Rectal smooth muscle tissue (tissue), 1 donor: Measurements from ENCODE around the gene IL1A.

ENCODE experiments used
- H3K27ac ChIP-seq: one replicate; pipeline ENCODE4 v1.7.0; 2013; ENCODE audit warnings: low read depth, low read length, inconsistent platforms
- H3K27me3 ChIP-seq: one replicate; pipeline ENCODE4 v1.7.0; 2013; ENCODE audit warnings: low read length; ENCODE audit not compliant: control insufficient read depth, insufficient read depth
- H3K36me3 ChIP-seq: one replicate; pipeline ENCODE4 v1.7.0; 2013; ENCODE audit warnings: low read length; ENCODE audit not compliant: control insufficient read depth, insufficient read depth
- H3K4me1 ChIP-seq: one replicate; pipeline ENCODE4 v1.7.0; 2013; ENCODE audit warnings: low read length; ENCODE audit not compliant: control insufficient read depth, insufficient read depth
- H3K4me3 ChIP-seq: one replicate; pipeline ENCODE4 v1.7.0; 2013; ENCODE audit warnings: low read length
- H3K9ac ChIP-seq: one replicate; pipeline ENCODE4 v1.7.0; 2013; ENCODE audit warnings: low read length

IL1A gene

DNA sequence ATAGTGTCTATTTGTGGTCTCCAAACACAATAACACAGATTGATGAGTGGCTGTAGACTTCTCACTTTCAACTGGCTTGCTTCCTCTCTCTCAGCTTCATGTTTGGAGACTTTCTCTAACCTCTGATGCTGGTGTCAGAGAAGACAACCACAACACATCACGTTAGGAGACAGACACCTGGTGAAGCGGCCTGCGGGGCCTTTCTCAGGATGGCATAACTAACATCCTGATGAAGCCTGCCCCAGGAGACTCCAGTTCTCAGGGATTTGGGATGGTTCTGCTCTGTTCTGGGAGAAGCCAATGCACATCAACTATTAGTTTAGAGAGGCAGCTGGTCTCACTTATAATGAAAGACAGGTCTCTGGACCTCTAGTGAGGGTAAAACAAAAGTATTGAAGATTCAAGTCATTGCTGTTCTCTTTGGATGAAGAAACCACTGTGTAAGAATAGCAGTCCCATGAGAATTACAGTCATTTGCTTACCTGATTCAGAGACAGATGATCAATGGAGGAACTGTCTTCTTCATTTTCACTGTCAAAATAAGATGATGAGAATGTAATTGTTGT lies 2.0 kb downstream of the IL1A start:
- Histone ChIP-seq H3K4me1 (no peaks in the 10 kb centered on the region), H3K4me3 (no peak overlapping the region), H3K36me3 (no peaks in the 10 kb centered on the region), H3K27me3 (no peaks in the 10 kb centered on the region), H3K27ac (no peak overlapping the region), H3K9ac (no peak overlapping the region)

DNA sequence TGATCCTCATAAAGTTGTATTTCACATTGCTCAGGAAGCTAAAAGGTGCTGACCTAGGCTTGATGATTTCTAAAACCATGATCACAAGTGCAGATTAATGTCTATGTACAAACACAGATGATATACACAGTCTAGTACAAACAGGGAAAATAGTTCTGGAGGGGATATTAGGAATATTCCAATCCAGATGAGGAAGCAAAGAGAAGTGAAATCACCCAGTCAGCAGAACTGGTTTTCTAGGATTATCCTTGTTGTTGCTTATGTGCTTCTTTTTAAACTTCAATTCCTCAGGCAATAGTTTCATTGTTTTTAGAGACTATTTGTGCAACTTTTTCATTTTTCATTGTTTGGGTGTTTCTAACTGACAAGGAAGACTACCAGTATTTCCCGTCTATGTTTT lies 4.7 kb downstream of the IL1A start:
- Histone ChIP-seq H3K27me3 (no peaks in the 10 kb centered on the region), H3K4me1 (no peaks in the 10 kb centered on the region), H3K36me3 (no peaks in the 10 kb centered on the region), H3K27ac (no peak overlapping the region), H3K9ac (no peak overlapping the region), H3K4me3 (no peak overlapping the region)

GRCh38 chr2:112777036-112777435 lies 7.3 kb downstream of the IL1A start:
- Histone ChIP-seq H3K27me3 (no peaks in the 10 kb centered on the region), H3K9ac (no peak overlapping the region), H3K4me1 (no peaks in the 10 kb centered on the region), H3K4me3 (no peak overlapping the region), H3K27ac (no peak overlapping the region), H3K36me3 (no peaks in the 10 kb centered on the region)

- H3K27ac ChIP-seq, result no peak overlapping the region
These were observed 8.2 kb downstream of the IL1A start for GRCh38 chr2:112776113-112776512.

GRCh38 chr2:112774536-112775285 lies 9.6 kb downstream of the IL1A start:
- no peaks in the 10 kb centered on the region for H3K4me1 ChIP-seq
- H3K27ac ChIP-seq, result no peak overlapping the region

More at GRCh38 chr2:112776113-112776512, 8.2 kb downstream of the IL1A start:
- Histone ChIP-seq H3K9ac (no peak overlapping the region), H3K27me3 (no peaks in the 10 kb centered on the region), H3K36me3 (no peaks in the 10 kb centered on the region), H3K4me1 (no peaks in the 10 kb centered on the region), H3K4me3 (no peak overlapping the region)

GRCh38 chr2:112773556-112773955 lies 10.7 kb downstream of the IL1A start:
- Histone ChIP-seq H3K4me3 (no peak overlapping the region), H3K36me3 (no peaks in the 10 kb centered on the region), H3K27me3 (no peaks in the 10 kb centered on the region), H3K27ac (no peak overlapping the region), H3K9ac (no peak overlapping the region), H3K4me1 (no peaks in the 10 kb centered on the region)

More at GRCh38 chr2:112774536-112775285, 9.6 kb downstream of the IL1A start:
- Histone ChIP-seq H3K4me3 (no peak overlapping the region), H3K27me3 (no peaks in the 10 kb centered on the region), H3K9ac (no peak overlapping the region), H3K36me3 (no peaks in the 10 kb centered on the region)

DNA sequence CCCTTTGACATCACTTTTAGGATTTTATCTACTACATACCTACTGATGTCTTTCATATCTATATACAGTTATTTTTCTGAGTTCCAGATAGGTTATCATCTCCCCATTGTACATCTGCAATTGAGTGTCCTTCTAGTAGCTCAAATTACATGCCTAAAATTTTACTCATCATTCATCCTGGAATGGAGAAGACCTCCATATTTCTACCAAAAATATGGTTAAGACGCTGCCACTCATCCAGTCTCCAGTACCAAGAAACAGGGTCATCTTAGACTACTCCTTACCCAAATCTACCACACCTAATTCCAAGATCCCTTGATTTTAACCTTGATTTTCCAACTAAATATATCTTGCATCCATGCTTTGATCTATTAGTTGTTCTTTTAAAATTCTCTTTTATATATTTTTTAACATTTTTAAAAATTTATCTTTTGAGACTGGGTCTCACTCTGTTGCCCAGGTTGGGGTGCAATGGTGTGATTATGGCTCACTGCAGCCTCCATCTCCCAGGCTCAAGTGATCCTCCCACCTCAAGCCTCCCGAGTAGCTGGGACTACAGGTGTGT lies 11.3 kb downstream of the IL1A start:
- no peak overlapping the region for H3K27ac ChIP-seq
- no peaks in the 10 kb centered on the region for H3K27me3 ChIP-seq
- H3K9ac ChIP-seq, result no peak overlapping the region
- no peaks in the 10 kb centered on the region for H3K4me1 ChIP-seq
- H3K36me3 ChIP-seq, result no peaks in the 10 kb centered on the region
- no peak overlapping the region for H3K4me3 ChIP-seq

DNA sequence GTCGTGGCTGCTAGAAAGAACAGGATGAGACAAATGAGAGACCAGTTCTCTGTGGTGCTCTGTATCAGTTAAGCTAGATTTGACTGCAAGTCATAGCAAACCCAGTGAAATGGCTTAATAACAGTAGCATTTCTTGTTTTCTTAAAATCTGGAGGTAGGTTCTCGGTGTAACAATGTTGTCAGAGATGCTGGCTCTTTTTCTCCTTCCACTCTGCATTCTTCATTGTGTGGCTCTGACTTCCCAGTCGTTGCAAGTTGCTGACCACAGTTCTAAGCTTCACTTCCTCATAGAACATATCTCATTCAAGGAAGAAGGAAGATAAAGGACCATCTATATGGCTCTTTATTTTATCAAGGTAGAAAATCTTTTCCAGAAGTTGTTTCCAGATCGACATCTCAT lies 12.0 kb downstream of the IL1A start:
- no peak overlapping the region for H3K9ac ChIP-seq
- H3K36me3 ChIP-seq, result no peaks in the 10 kb centered on the region
- H3K4me1 ChIP-seq, result no peaks in the 10 kb centered on the region
- H3K4me3 ChIP-seq, result no peak overlapping the region
- no peaks in the 10 kb centered on the region for H3K27me3 ChIP-seq
- no peak overlapping the region for H3K27ac ChIP-seq

DNA sequence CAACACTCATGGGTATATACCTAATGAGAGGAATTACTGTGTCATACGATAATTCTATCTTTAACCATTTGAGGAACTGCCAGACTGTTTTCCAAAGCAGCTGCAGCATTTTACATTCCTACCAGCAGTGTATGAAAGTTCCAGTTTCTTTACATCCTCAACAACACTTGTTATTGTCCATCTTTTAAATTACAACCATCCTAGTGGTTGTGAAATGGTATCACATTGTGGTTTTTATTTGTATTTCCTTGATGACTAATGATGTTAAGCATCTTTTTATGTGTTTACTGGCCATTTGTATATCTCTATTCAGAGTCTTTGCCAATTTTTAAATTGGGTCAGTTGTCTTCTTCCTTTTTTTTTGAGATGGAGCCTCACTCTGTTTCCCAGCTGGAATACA lies 15.9 kb downstream of the IL1A start:
- Histone ChIP-seq H3K4me1 (peaks cover 7% of the 10 kb centered on the region), H3K36me3 (no peaks in the 10 kb centered on the region), H3K27me3 (no peaks in the 10 kb centered on the region), H3K4me3 (no peak overlapping the region), H3K9ac (no peak overlapping the region), H3K27ac (no peak overlapping the region)

GRCh38 chr2:112767693-112768330 lies 16.5 kb downstream of the IL1A start:
- Histone ChIP-seq H3K27ac (no peak overlapping the region), H3K27me3 (no peaks in the 10 kb centered on the region), H3K4me3 (no peak overlapping the region), H3K36me3 (no peaks in the 10 kb centered on the region), H3K9ac (no peak overlapping the region), H3K4me1 (peaks cover 7% of the 10 kb centered on the region)

- no peaks in the 10 kb centered on the region for H3K27me3 ChIP-seq
- no peak overlapping the region for H3K9ac ChIP-seq
- H3K27ac ChIP-seq, result no peak overlapping the region
- peak overlapping the region; percentile 75 for H3K4me3 ChIP-seq
- H3K36me3 ChIP-seq, result no peaks in the 10 kb centered on the region
- peaks cover 7% of the 10 kb centered on the region for H3K4me1 ChIP-seq
These were observed 19.0 kb downstream of the IL1A start for GRCh38 chr2:112765251-112765650.

DNA sequence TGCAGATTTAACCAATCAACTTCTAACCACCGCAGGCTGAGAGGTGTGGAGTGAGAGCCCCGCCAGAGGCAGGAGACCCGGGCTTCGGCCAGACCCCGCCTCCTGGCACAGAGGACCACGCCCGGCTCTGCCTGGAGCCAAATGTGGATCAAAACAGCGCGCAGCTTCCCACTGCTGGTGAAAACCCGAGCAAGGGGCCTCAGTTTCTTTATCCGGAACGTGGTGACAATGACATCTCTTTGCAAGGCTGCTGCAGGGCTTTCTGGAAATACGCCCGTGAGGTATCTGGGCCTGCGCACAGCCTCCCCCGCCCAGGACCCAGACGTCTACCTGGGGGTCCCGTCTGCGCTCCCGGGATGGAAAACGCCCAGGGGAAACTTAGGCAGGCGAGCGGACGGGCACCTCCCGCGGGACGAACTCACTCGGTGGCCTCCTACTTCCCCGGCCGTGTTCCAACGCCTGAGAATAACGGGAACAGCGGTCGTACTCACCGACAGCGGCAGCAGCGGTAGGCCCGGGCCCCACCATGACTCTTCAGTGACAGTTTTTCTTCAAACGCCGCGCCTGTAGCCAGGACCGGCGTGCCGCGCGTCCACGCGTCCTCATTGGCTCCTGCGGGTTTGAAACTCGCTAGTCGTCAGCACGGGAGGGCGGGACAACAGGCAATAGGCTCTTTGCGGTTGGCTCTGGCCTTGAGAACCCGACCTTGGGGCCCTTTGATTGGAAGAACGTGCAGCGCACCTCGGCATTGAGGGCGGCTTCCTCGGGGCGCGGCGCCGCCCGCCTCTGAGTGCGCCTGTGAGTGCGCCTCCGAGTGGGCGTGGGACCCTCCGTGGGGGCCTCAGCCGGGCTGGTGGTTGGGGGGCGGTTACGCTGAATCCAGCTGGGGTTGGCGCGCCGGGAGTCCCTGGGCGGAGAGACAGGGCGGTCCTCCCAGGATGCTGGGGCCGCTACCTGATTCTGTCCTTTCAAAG lies 19.9 kb downstream of the IL1A start, which contains the start of gene CKAP2L:
Gene CKAP2L, minus strand, starts transcription at position 539 of the 974 bp plus-strand sequence. Its CDS starts 11 bp downstream, at position 528.
- Histone ChIP-seq H3K36me3 (no peaks in the 10 kb centered on the region), H3K4me1 (peaks cover 7% of the 10 kb centered on the region), H3K27me3 (no peaks in the 10 kb centered on the region), H3K9ac (peak within 1 kb of the TSS; percentile 40), H3K4me3 (peak within 1 kb of the TSS; percentile 80), H3K27ac (no peak within 1 kb of the TSS)
